Left ventricle myocardium inferior (tissue), 1 donor: ENCODE results near the gene BCR. TPM values are rescaled to one million over a fixed set of nuclear protein-coding genes. Genes with fewer than 3 reads are reported as not detected.

Experiments used
- DNase-seq: peaks from one replicate; pipeline ENCODE4 v3.0.0-alpha.2; 2020
- H3K27ac ChIP-seq: fragments of 200-600 bp; replicated peaks from 2 replicates; pipeline ENCODE4 v1.8.0; 2021
- H3K27me3 ChIP-seq: fragments of 200-600 bp; 2 replicates; pipeline ENCODE4 v1.8.0; 2021; ENCODE audit warnings: low read depth
- H3K36me3 ChIP-seq: fragments of 200-600 bp; 2 replicates; pipeline ENCODE4 v1.8.0; 2021
- H3K4me1 ChIP-seq: fragments of 200-600 bp; 2 replicates; pipeline ENCODE4 v1.8.0; 2021
- H3K4me3 ChIP-seq: fragments of 200-600 bp; 2 replicates; pipeline ENCODE4 v1.8.0; 2021; ENCODE audit warnings: mild to moderate bottlenecking, moderate library complexity
- H3K9me3 ChIP-seq: fragments of 200-600 bp; replicated peaks from 2 replicates; pipeline ENCODE4 v1.8.0; 2021
- CTCF ChIP-seq: fragments of 200-600 bp; IDR thresholded peaks from 2 replicates; pipeline ENCODE4 v1.8.0; 2021; ENCODE audit warnings: antibody characterized with exemption, mild to moderate bottlenecking, borderline replicate concordance
- intact Hi-C: fragments of 100-400 bp; cut with micrococcal nuclease; formaldehyde crosslinking; loops from one replicate; pipeline ENCODE4 v1.11.0; 2022
- total RNA-seq: library from RNA; stranded (reverse); fragmentation: NEBNext Ultra II Directional; extraction: Animal tissue kit (Norgen Biotek cat#: 25700); gene quantifications from one replicate; pipeline ENCODE4 v1.2.1, GENCODE V29; 2021
- donor health status: DM: no; HTN: yes; CAD: no; lungs with severe emphysema.

The BCR gene
- total RNA-seq, 1 donor from 2014 or later: 26.7 TPM

DNA sequence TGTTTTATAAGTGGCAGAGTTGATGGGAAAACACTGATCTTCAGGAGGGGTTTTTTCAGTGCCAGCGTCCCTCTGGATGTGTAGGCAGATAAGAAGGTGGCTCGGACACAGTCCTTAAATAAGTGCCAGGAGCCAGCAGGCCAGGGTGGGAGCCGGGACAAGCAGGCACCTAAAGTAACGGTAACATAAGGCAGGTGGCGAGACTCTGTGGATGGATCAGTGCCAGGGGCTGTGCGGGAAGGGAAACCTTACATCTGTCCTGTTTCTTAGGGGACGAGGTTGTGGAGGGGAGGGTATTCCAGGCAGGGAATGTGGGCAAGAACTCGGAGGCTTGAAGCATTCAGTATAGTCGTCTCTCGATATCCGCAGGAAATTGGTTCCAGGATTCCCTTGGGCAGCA is 15.9 kb downstream of the BCR start:
- H3K9me3 ChIP-seq: no peaks in the 10 kb centered on the region
- H3K27ac ChIP-seq: no peak overlapping the region
- intact Hi-C loops: no loop called here
- H3K36me3 ChIP-seq: no peaks in the 10 kb centered on the region
- peaks cover 68% of the 10 kb centered on the region for H3K4me1 ChIP-seq
- no peak for DNase-seq
- no peak for TF ChIP-seq CTCF
- H3K4me3 ChIP-seq: no peak overlapping the region
- no peaks in the 10 kb centered on the region for H3K27me3 ChIP-seq

DNA sequence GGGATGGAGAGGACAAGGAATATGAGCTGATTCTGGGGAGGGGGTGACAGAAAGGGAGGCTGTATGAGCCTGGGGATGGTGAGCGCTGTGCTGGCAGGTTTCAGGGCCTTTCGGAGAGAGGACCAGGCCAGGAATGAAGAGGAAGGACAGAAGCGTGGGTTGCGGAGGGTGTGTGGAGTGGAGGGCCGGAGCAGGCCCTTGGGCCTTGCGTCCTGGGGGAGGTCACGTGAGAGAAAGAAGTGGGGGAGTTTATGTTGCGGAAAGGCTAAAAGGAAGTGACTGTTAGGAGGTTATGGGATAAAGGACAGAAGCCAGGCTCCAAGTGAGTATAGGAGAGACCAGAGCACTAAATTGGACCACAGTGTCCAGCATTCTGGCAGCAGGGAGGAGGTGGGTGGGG is 17.5 kb downstream of the BCR start:
- no peaks in the 10 kb centered on the region for H3K9me3 ChIP-seq
- no peak overlapping the region for H3K27ac ChIP-seq
- no peak for TF ChIP-seq CTCF
- H3K27me3 ChIP-seq: no peaks in the 10 kb centered on the region
- no peaks in the 10 kb centered on the region for H3K36me3 ChIP-seq
- no peak for DNase-seq
- no peak overlapping the region for H3K4me3 ChIP-seq
- peaks cover 51% of the 10 kb centered on the region for H3K4me1 ChIP-seq
- intact Hi-C loops: no loop called here

- intact Hi-C loops: no loop called here
- no peak for TF ChIP-seq CTCF
- Histone ChIP-seq H3K4me3 (no peak overlapping the region), H3K9me3 (no peaks in the 10 kb centered on the region), H3K27me3 (no peaks in the 10 kb centered on the region), H3K4me1 (peaks cover 52% of the 10 kb centered on the region), H3K27ac (no peak overlapping the region), H3K36me3 (no peaks in the 10 kb centered on the region)
- DNase-seq: no peak
Measured at GRCh38 chr22:23199159-23199558, 18.9 kb downstream of the BCR start.

DNA sequence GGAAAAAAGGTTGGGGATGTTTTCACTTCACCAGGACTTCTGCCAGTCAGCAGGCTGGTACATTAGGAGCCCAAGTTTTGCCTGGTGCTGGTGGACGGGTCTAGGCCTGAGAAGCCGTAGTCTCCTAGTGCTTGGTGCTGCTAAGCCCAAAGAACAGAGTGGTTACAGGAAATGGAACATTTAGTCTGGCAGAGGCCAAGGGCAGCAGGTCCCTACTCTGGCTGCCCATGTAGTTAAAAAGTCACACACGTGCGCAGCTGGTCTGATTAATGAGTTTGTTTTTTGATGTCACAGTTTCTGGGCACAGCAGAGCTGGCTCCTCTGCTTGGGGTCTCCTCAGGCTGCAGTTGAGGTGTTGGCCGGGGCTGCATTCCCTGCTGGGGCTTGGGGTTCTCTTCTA is 20.6 kb downstream of the BCR start:
- H3K9me3 ChIP-seq: no peaks in the 10 kb centered on the region
- H3K27ac ChIP-seq: no peak overlapping the region
- intact Hi-C loops: no loop called here
- no peak for TF ChIP-seq CTCF
- H3K4me3 ChIP-seq: no peak overlapping the region
- H3K4me1 ChIP-seq: peaks cover 68% of the 10 kb centered on the region
- no peaks in the 10 kb centered on the region for H3K27me3 ChIP-seq
- DNase-seq: no peak
- H3K36me3 ChIP-seq: no peaks in the 10 kb centered on the region

- H3K4me1 ChIP-seq: peaks cover 55% of the 10 kb centered on the region
Measured at GRCh38 chr22:23202812-23203451, 22.6 kb downstream of the BCR start.

More at GRCh38 chr22:23202812-23203451, 22.6 kb downstream of the BCR start:
- Histone ChIP-seq H3K36me3 (no peaks in the 10 kb centered on the region), H3K27ac (peak overlapping the region; percentile 15), H3K9me3 (no peaks in the 10 kb centered on the region), H3K27me3 (no peaks in the 10 kb centered on the region), H3K4me3 (no peak overlapping the region)
- TF ChIP-seq CTCF: no peak
- intact Hi-C loops: no loop called here
- no peak for DNase-seq
